ENCODE results near the gene FOXN3. TPM values are rescaled to one million over a fixed set of nuclear protein-coding genes. Genes with fewer than 3 reads are reported as not detected.

FOXN3 gene
- polyA plus RNA-seq, 1 donor from 2014 or later = 10.3 TPM

DNA sequence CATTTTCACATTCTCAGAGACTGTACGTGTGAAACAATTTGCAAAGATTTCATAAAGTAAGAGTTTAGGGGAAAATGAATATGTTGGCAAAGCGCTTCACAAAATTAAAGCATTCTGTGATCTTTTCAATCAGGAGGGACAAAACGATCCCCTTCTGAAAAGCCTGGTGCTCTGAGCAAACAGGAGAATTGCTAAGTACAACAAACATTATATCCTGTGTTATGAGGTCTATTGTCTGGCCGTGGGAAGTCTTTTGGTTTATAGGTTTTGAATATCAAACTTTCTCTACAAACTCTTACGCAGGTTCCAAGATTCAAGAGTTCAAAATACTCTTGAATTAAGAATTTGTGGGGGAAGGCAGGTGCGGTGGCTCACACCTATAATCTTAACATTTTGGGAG lies 7.2 kb upstream of the FOXN3 start:
- no peak for TF ChIP-seq EP300 (conservative IDR thresholded peaks at IDR 0.05; ENCODE audit: poor library complexity, severe bottlenecking)
- no peak for TF ChIP-seq RAD21 (conservative IDR thresholded peaks at IDR 0.05)
- no peak for TF ChIP-seq TAF1 (IDR thresholded peaks at IDR 0.05; ENCODE audit: low read depth)
- TF ChIP-seq SMC3 (conservative IDR thresholded peaks at IDR 0.05; ENCODE audit: poor library complexity) = no peak
- no peak for TF ChIP-seq POLR2AphosphoS5 (IDR thresholded peaks at IDR 0.05)
- no peak for TF ChIP-seq MXI1 (conservative IDR thresholded peaks at IDR 0.05; ENCODE audit: poor library complexity, severe bottlenecking)
- TF ChIP-seq, protein P1, sequence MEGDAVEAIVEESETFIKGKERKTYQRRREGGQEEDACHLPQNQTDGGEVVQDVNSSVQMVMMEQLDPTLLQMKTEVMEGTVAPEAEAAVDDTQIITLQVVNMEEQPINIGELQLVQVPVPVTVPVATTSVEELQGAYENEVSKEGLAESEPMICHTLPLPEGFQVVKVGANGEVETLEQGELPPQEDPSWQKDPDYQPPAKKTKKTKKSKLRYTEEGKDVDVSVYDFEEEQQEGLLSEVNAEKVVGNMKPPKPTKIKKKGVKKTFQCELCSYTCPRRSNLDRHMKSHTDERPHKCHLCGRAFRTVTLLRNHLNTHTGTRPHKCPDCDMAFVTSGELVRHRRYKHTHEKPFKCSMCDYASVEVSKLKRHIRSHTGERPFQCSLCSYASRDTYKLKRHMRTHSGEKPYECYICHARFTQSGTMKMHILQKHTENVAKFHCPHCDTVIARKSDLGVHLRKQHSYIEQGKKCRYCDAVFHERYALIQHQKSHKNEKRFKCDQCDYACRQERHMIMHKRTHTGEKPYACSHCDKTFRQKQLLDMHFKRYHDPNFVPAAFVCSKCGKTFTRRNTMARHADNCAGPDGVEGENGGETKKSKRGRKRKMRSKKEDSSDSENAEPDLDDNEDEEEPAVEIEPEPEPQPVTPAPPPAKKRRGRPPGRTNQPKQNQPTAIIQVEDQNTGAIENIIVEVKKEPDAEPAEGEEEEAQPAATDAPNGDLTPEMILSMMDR (IDR thresholded peaks at IDR 0.05; ENCODE audit: poor library complexity, severe bottlenecking) = no peak
- no peak for TF ChIP-seq EZH2 (IDR thresholded peaks at IDR 0.05; ENCODE audit: borderline replicate concordance, insufficient read depth, low read length, poor library complexity, severe bottlenecking)
- TF ChIP-seq, protein P2, sequence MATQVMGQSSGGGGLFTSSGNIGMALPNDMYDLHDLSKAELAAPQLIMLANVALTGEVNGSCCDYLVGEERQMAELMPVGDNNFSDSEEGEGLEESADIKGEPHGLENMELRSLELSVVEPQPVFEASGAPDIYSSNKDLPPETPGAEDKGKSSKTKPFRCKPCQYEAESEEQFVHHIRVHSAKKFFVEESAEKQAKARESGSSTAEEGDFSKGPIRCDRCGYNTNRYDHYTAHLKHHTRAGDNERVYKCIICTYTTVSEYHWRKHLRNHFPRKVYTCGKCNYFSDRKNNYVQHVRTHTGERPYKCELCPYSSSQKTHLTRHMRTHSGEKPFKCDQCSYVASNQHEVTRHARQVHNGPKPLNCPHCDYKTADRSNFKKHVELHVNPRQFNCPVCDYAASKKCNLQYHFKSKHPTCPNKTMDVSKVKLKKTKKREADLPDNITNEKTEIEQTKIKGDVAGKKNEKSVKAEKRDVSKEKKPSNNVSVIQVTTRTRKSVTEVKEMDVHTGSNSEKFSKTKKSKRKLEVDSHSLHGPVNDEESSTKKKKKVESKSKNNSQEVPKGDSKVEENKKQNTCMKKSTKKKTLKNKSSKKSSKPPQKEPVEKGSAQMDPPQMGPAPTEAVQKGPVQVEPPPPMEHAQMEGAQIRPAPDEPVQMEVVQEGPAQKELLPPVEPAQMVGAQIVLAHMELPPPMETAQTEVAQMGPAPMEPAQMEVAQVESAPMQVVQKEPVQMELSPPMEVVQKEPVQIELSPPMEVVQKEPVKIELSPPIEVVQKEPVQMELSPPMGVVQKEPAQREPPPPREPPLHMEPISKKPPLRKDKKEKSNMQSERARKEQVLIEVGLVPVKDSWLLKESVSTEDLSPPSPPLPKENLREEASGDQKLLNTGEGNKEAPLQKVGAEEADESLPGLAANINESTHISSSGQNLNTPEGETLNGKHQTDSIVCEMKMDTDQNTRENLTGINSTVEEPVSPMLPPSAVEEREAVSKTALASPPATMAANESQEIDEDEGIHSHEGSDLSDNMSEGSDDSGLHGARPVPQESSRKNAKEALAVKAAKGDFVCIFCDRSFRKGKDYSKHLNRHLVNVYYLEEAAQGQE (IDR thresholded peaks at IDR 0.05; ENCODE audit: borderline replicate concordance) = no peak
- Histone ChIP-seq H3K9ac (ENCODE audit: low read length) (no peak overlapping the region), H3K36me3 (ENCODE audit: insufficient read depth, low read length) (no peaks in the 10 kb centered on the region), H3K79me2 (replicated peaks; ENCODE audit: insufficient read depth, low read length) (no peaks in the 10 kb centered on the region), H3K4me2 (ENCODE audit: low read length) (no peak overlapping the region), H4K20me1 (ENCODE audit: insufficient read depth) (no peaks in the 10 kb centered on the region), H3K27me3 (ENCODE audit: insufficient read depth, low read depth, low read length) (no peaks in the 10 kb centered on the region), H3K4me3 (ENCODE audit: low read length) (no peak overlapping the region), H3F3A (ENCODE audit: insufficient read depth, low read length, poor library complexity, severe bottlenecking) (no peaks in the 10 kb centered on the region), H3K9me3 (ENCODE audit: low read length) (no peaks in the 10 kb centered on the region), H3K9me2 (ENCODE audit: insufficient read depth, low read length) (no peaks in the 10 kb centered on the region), H3K27ac (ENCODE audit: low read length) (no peak overlapping the region), H2AFZ (ENCODE audit: low read depth, low read length) (no peak overlapping the region)

DNA sequence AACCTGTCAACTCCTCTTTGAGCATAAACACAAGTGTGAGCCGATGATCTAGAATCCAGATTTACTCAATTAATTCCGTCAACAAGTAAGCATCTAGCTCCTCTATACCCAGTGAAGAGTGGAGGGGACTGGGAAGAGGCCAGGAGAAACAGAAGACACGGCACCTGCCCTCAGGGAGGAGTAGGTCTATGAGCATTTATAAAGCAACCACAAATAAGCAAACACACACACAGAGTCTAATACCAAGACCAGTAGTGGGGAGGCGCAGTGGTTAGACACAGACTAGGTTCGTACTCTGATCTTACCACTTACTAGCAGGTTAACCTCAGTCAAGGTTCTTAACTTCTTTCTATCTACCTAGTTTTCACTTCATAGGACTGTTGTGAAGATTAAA lies 5.9 kb upstream of the FOXN3 start:
- Histone ChIP-seq H3K9ac (ENCODE audit: low read length) (no peak overlapping the region), H3K27ac (ENCODE audit: low read length) (no peak overlapping the region), H3K9me3 (ENCODE audit: low read length) (no peaks in the 10 kb centered on the region), H3F3A (ENCODE audit: insufficient read depth, low read length, poor library complexity, severe bottlenecking) (no peaks in the 10 kb centered on the region), H4K20me1 (ENCODE audit: insufficient read depth) (no peaks in the 10 kb centered on the region), H3K9me2 (ENCODE audit: insufficient read depth, low read length) (no peaks in the 10 kb centered on the region), H2AFZ (ENCODE audit: low read depth, low read length) (no peak overlapping the region), H3K79me2 (replicated peaks; ENCODE audit: insufficient read depth, low read length) (no peaks in the 10 kb centered on the region), H3K27me3 (ENCODE audit: insufficient read depth, low read depth, low read length) (no peaks in the 10 kb centered on the region), H3K4me2 (ENCODE audit: low read length) (no peak overlapping the region), H3K4me3 (ENCODE audit: low read length) (no peak overlapping the region), H3K36me3 (ENCODE audit: insufficient read depth, low read length) (no peaks in the 10 kb centered on the region)
- TF ChIP-seq EP300 (conservative IDR thresholded peaks at IDR 0.05; ENCODE audit: poor library complexity, severe bottlenecking) (no peak), EZH2 (IDR thresholded peaks at IDR 0.05; ENCODE audit: borderline replicate concordance, insufficient read depth, low read length, poor library complexity, severe bottlenecking) (no peak)
- TF ChIP-seq, protein P1 (IDR thresholded peaks at IDR 0.05; ENCODE audit: poor library complexity, severe bottlenecking) = no peak

Measured in neural cell (in vitro differentiated cells).